ENCODE results near the gene SAXO1. TPM values are rescaled to one million over a fixed set of nuclear protein-coding genes. Genes with fewer than 3 reads are reported as not detected.

SAXO1 gene
- total and polyA plus RNA-seq, 2 experiments from 2014 or later, result 0.04 TPM; not detected in 1

DNA sequence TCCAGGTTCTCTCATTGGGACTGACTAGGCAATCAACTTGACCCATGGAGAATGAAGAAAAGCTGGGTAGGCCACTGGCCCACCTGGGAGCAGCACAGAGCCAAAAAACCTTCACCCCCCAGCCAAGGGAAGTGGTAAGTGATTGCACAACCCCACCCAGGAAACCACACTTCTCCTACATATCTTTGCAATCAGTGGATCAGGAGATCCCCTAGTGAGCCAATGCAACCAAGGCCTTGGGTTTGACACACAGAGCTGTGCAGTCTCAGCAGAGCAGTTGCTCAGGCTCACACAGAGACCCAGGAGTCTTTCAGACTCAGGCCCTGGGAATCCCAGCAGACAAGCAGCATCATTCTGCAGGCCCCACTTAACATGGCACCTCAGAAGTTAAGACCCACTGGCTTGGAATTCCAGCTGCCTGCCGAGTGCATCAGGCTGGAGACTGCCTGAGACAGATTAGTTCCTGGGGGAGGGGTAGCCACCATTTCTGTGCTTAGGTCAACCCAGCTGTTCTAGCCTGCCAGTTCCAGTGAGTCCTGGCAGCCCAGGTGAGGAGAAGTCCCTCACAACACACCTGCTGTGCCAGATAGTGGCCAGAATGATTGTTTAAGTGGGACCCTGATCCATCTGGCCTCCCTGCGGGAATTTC, 136.4 kb downstream of the SAXO1 start:
- H3K4me3 ChIP-seq, result no peak overlapping the region
- 96% methylated on average over 2 of the region's 2 CpGs for WGBS (ENCODE audit: low lambda C conversion rate, missing lambda C conversion rate)
- H2AFZ ChIP-seq, result no peak overlapping the region
- no peak for DNase-seq (ENCODE audit: low spot score)
- no peak overlapping the region for H3K27ac ChIP-seq
- no peaks in the 10 kb centered on the region for H3K9me2 ChIP-seq (replicated peaks; ENCODE audit: insufficient read depth)
- H3K4me1 ChIP-seq (ENCODE audit: insufficient read depth), result no peaks in the 10 kb centered on the region
- H3K36me3 ChIP-seq (replicated peaks; ENCODE audit: insufficient read depth, low read depth), result no peaks in the 10 kb centered on the region
- H3K9me3 ChIP-seq (ENCODE audit: low read depth), result peaks cover 5% of the 10 kb centered on the region
- H4K20me1 ChIP-seq (ENCODE audit: insufficient read depth, poor library complexity, severe bottlenecking), result no peaks in the 10 kb centered on the region
- TF ChIP-seq EZH2 (IDR thresholded peaks at IDR 0.05; ENCODE audit: borderline replicate concordance) (no peak), EZH2phosphoT487 (IDR thresholded peaks at IDR 0.05; ENCODE audit: low read depth, severe bottlenecking, unreplicated experiment) (no peak)
- TF ChIP-seq, protein P1, sequence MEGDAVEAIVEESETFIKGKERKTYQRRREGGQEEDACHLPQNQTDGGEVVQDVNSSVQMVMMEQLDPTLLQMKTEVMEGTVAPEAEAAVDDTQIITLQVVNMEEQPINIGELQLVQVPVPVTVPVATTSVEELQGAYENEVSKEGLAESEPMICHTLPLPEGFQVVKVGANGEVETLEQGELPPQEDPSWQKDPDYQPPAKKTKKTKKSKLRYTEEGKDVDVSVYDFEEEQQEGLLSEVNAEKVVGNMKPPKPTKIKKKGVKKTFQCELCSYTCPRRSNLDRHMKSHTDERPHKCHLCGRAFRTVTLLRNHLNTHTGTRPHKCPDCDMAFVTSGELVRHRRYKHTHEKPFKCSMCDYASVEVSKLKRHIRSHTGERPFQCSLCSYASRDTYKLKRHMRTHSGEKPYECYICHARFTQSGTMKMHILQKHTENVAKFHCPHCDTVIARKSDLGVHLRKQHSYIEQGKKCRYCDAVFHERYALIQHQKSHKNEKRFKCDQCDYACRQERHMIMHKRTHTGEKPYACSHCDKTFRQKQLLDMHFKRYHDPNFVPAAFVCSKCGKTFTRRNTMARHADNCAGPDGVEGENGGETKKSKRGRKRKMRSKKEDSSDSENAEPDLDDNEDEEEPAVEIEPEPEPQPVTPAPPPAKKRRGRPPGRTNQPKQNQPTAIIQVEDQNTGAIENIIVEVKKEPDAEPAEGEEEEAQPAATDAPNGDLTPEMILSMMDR (IDR thresholded peaks at IDR 0.05; ENCODE audit: poor library complexity), result no peak
- H3K27me3 ChIP-seq, result no peaks in the 10 kb centered on the region
- H3K79me2 ChIP-seq, result no peaks in the 10 kb centered on the region
- no peak overlapping the region for H3K4me2 ChIP-seq

- Histone ChIP-seq H3K27ac (no peak overlapping the region), H3K9me3 (ENCODE audit: low read depth) (peaks cover 5% of the 10 kb centered on the region), H3K79me2 (no peaks in the 10 kb centered on the region), H3K4me3 (no peak overlapping the region), H3K4me1 (ENCODE audit: insufficient read depth) (no peaks in the 10 kb centered on the region), H3K36me3 (replicated peaks; ENCODE audit: insufficient read depth, low read depth) (no peaks in the 10 kb centered on the region), H4K20me1 (ENCODE audit: insufficient read depth, poor library complexity, severe bottlenecking) (no peaks in the 10 kb centered on the region), H2AFZ (no peak overlapping the region), H3K4me2 (no peak overlapping the region), H3K9me2 (replicated peaks; ENCODE audit: insufficient read depth) (no peaks in the 10 kb centered on the region), H3K27me3 (no peaks in the 10 kb centered on the region)
- DNase-seq (ENCODE audit: low spot score), result no peak
- TF ChIP-seq EZH2phosphoT487 (IDR thresholded peaks at IDR 0.05; ENCODE audit: low read depth, severe bottlenecking, unreplicated experiment), result no peak
Observed at GRCh38 chr9:18896004-18896403, 137.0 kb downstream of the SAXO1 start.

DNA sequence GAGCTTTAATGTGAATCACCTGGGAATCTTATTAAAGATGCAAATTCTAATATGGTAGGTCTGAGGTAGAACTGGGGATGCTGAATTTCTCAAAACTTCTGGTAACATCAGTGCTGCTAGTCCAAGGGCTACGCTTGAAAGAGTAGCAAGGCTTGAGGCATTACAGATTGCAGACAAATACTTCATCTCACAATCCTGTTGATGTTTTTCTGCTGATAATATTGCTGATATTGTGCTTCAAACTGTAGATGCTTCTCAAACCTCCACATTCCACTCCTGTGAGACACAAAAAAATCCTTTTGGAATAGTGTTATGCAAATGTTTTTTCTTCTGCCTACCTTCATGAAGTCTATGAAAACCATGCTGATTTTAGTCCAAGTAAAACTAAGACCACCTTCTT, 139.5 kb downstream of the SAXO1 start:
- no peak for TF ChIP-seq EZH2 (IDR thresholded peaks at IDR 0.05; ENCODE audit: borderline replicate concordance)
- TF ChIP-seq, protein P1 (IDR thresholded peaks at IDR 0.05; ENCODE audit: poor library complexity), result no peak
- TF ChIP-seq EZH2phosphoT487 (IDR thresholded peaks at IDR 0.05; ENCODE audit: low read depth, severe bottlenecking, unreplicated experiment), result no peak
- Histone ChIP-seq H3K27me3 (no peaks in the 10 kb centered on the region), H4K20me1 (ENCODE audit: insufficient read depth, poor library complexity, severe bottlenecking) (no peaks in the 10 kb centered on the region), H3K9me2 (replicated peaks; ENCODE audit: insufficient read depth) (no peaks in the 10 kb centered on the region), H3K36me3 (replicated peaks; ENCODE audit: insufficient read depth, low read depth) (no peaks in the 10 kb centered on the region), H3K4me3 (no peak overlapping the region), H3K9me3 (ENCODE audit: low read depth) (peaks cover 5% of the 10 kb centered on the region), H3K27ac (no peak overlapping the region), H3K4me2 (no peak overlapping the region), H3K4me1 (ENCODE audit: insufficient read depth) (peaks cover 1% of the 10 kb centered on the region), H3K79me2 (no peaks in the 10 kb centered on the region), H2AFZ (no peak overlapping the region)
- DNase-seq (ENCODE audit: low spot score), result no peak
- 68% methylated on average over 1 of the region's 1 CpG for WGBS (ENCODE audit: low lambda C conversion rate, missing lambda C conversion rate)

GRCh38 chr9:18893046-18893445, 140.0 kb downstream of the SAXO1 start:
- Histone ChIP-seq H4K20me1 (ENCODE audit: insufficient read depth, poor library complexity, severe bottlenecking) (no peaks in the 10 kb centered on the region), H2AFZ (no peak overlapping the region), H3K27ac (no peak overlapping the region), H3K36me3 (replicated peaks; ENCODE audit: insufficient read depth, low read depth) (no peaks in the 10 kb centered on the region), H3K4me3 (no peak overlapping the region), H3K79me2 (no peaks in the 10 kb centered on the region), H3K4me2 (no peak overlapping the region), H3K27me3 (no peaks in the 10 kb centered on the region), H3K4me1 (ENCODE audit: insufficient read depth) (peaks cover 5% of the 10 kb centered on the region), H3K9me2 (replicated peaks; ENCODE audit: insufficient read depth) (no peaks in the 10 kb centered on the region), H3K9me3 (ENCODE audit: low read depth) (peaks cover 5% of the 10 kb centered on the region)
- TF ChIP-seq EZH2phosphoT487 (IDR thresholded peaks at IDR 0.05; ENCODE audit: low read depth, severe bottlenecking, unreplicated experiment) (no peak), EZH2 (IDR thresholded peaks at IDR 0.05; ENCODE audit: borderline replicate concordance) (no peak)
- TF ChIP-seq, protein P1 (IDR thresholded peaks at IDR 0.05; ENCODE audit: poor library complexity), result no peak
- no peak for DNase-seq (ENCODE audit: low spot score)
- WGBS (ENCODE audit: low lambda C conversion rate, missing lambda C conversion rate), result 57% methylated on average over 4 of the region's 4 CpGs
